ENCODE data around the gene CMYA5. TPM values are rescaled to one million over a fixed set of nuclear protein-coding genes. Genes with fewer than 3 reads are reported as not detected.
"Not testable (repeated sequence)": the region's sequence is repeated elsewhere in the genome, so short reads cannot be mapped to it uniquely, and the experiment has no call there.

CMYA5 gene
- total RNA-seq, 1 experiment from 2014 or later = 0.05 TPM

DNA sequence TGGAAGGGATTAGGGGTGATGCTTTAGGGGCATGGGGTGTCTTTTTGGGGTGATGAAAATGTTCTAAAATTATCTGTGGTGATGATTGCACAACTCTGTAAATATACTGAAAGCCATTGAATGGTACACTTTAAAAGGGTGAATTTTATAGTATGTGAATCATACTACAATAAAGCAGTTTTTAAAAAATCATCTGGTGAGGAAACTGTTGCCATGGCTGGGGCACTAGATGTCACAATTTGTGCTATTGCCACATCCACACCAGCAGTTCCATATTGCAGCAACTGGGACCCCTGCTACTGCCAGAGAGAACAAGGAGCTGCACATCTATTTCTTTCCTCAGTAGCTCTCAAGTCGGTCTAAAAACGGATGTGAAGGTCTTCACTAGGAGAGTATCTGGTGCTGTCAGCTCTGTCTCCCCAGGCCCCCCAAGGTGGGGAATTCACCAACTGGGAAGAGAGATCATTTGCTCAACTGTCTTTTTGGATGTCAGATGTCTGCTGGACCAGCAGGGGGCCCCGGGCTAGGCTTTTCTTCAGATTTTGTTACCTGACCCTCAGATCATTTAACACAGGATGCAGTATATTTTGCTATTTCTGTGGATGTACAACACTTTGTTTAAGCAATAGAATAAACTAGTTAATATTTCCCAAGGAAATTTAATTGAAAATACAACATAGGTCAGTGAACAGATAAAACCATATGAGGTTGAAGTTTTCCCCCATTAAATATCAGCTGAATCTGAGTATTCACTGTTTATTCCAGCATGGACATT lies 13.2 kb downstream of the CMYA5 start:
- peak; percentile 9 for DNase-seq (ENCODE audit: low read depth)

DNA sequence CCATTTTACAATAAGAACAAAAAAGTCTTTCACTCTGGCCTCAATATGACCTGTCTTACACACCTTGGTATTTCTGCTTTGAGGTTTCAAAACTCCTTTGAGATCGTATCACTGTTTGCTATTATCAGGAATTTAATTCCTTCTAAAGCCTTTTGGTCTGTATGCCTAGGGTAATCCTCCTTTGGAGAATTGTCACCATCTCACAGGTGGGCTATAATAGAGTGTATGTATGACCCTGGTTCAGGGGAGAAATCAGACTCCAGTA lies 13.7 kb downstream of the CMYA5 start:
- DNase-seq (ENCODE audit: low read depth) = no peak

DNA sequence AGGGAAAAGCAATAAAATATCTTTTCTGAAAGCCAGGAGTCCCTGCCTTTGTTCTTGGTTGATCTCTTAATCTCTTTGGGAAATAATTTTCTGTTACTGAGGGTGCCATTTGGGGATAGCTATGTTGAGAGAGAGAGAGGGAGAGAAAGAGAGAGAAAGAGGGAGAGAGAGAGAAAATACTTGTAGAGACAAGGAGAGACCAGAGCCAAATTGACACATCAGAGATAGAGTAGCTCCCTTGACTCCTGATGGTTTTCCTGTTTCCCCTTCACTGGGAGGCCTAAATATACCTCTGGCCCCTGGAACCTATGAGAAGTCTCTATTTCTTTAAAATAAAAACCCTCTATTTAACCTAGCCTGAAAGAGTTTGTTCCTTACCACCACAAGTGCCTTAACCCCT lies 14.9 kb downstream of the CMYA5 start:
- DNase-seq (ENCODE audit: low read depth) = no peak

DNA sequence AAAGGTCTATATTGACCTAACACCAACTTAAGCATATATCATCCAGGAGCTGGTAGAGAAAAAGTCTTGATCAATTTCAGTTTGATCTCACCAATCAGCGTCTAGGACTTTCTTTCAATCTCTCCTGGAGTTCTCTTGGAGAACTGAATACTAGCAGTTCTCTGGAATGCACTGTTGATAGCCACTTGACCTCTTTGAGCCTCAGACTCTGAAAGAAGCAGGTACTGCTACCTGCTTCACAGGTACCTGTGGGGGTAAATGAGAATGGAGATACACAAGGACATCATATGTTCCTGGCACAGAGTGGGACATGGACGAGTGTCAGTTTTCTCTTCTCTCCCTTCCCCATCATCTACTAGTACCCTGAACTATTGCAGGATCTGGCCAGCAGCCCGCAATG lies 16.0 kb downstream of the CMYA5 start:
- no peak for DNase-seq (ENCODE audit: low read depth)

DNA sequence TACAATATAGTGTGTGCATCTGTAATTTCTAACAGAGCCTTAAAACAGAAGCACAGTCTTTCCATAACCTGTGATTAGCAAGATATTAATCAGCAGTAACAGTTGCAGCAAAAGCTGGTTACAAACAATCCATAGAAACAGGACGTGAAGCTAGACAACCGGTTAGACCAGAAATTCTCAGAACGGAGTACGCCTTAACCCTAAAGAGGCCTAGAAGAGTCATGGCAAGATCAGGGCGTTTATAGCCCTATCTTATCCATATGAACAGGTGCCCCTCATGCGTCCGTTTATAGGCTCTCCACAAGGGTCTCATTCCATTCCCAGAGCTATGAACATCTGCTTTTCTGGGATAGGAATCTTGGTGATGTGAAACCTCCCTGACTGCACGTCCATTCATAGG lies 16.7 kb downstream of the CMYA5 start:
- not testable (repeated sequence) for DNase-seq (ENCODE audit: low read depth)

DNA sequence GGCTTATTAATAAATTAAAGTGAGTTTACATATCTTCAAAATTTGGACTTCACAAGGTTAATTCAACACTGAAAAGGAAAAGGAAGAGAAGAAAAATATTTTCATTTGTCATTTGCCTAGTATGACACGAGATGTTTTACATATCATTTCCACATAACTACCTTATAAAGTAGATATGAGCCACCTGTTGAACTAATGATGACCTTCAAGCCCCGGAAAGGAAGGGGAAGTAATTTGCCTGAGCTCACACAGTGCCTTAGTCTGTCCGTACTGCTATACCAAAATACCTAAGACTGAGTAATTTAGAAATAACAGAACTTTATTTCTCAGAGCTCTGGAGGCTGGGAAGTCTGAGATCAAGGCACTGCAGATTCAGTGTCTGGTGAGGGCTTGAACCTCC lies 17.9 kb downstream of the CMYA5 start:
- no peak for DNase-seq (ENCODE audit: low read depth)

DNA sequence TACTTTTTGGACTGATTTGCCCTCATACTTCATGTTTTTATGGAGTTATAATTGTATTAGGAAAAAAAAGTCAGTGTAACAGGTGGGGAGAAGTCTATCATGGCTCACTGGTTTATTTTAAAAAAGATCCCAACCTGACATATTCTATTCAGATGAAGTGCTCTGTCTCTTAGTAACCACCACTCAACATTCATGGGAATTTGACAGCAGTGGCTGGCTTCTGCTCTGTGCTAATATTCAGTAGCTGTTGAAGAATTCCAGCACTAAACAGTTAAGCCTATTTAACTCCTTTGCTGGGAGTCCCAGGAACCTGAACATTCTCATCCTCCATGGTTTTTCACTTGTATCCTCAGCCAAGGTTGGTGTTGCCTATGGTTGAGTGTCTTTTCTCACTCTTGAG lies 23.1 kb downstream of the CMYA5 start:
- no peak for DNase-seq (ENCODE audit: low read depth)

DNA sequence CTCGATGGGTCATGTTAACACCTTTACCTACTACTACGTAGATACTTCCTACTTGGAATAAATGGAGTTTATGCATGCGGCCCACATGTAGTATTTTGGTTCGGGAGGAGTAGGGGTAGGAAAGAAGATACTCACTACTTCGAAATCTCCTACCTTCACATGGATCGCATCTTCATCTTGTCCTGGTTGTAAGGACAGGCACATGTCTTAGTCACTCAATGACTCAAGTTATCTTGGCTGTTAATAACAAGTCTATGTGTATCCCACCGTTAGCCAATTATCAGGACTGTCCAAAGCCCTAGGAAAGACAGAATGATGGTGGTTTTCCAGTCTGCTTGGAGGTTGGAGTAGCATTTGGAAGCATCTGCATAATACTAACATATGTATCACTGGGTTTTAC lies 24.1 kb downstream of the CMYA5 start:
- no peak for DNase-seq (ENCODE audit: low read depth)

DNA sequence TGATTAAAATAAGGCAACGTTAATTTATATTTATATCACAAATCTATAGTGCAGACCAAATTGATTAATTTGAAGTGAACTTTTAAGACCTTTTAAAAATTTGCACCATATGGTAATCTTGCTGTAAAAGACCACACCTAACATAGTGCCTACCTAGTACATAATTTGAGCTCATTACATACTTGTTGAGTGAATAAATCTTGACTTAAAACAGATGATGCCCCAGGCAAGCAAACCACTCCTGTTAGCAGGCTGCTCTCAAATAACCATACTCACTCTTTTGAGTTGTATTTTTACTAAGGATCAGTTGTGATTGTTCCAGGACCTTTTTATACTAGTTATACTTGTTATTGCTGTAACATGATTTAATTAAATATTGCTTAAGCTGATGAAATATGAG lies 27.2 kb downstream of the CMYA5 start:
- no peak for DNase-seq (ENCODE audit: low read depth)

DNA sequence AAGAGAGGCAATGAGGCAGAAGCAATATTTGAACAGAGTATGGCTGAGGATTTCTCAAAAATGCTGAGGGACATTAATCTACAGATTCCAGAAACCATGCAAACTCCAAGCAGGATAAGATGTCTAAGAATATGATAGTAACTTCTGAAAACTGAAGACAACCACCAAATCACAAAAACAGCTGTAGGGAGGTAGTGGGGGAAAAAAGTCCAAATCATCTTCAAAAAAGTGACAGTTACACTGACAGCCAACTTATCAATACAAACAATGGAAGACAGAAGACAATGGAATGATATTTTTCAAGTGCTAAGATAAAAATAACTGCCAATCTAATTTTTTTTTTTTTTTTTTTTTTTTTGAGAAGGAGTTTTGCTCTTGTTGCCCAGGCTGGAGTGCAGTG lies 30.5 kb downstream of the CMYA5 start:
- DNase-seq (ENCODE audit: low read depth) = no peak

DNA sequence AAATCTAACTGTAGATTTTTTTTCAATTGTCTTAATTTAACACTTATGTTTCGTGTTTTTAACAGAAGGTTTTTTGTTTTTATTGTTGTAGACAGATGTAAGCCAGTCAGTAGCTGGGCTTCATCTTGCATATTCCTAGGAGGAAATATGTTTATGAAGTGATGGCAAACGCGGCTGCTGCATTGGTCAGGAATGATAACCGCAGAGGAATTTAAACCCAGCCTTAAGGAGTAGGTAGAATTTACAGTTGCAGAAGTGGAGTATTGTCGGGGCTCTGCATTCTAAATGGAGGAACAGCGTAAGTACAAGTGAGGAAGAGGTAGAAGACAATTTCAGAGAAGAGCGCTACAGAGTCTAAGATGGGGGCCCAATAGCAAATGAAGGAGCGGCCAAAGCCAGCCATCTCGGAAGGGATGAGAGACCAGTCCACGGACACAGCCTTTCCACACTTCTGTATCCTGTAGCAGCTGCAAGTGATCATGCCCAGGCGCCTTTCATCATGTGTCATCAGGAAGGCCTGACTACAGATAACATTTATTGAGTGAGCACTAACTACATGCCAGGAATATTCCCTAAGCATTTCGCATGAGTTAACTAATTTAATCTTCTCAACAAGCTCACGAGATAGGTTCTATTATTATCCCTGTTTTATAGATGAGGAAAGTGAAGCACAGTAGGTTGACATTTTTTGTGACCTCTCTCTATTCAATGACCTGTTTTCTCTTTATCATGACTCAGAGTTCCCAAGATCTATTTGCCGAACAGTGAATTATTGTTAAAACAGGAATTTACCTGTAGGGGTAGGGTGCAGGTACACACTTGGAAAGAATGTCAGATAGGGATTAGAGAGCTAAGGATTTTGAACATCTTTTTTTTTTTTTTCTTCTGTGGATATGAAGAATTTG lies 38.1 kb downstream of the CMYA5 start:
- DNase-seq (ENCODE audit: low read depth) = no peak

DNA sequence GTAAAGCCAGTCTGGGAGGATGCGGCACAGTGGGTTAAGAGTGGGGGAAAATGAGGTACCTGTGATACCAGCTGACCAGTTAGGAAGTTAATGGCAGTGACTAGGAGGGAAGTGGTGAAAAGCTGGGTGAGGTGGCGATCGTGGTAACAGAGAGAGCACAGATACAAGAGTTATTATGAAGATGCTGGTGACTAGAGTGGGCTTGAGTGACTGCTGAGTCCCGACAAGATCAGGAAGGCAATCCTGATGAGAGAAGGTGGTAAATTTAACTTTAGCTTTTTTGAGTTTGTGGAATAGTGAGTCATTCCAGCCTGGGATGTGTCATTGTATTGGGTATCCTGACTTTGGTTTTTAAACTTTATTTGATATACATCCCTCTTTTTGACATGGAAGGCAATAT lies 38.8 kb downstream of the CMYA5 start:
- DNase-seq (ENCODE audit: low read depth) = no peak

DNA sequence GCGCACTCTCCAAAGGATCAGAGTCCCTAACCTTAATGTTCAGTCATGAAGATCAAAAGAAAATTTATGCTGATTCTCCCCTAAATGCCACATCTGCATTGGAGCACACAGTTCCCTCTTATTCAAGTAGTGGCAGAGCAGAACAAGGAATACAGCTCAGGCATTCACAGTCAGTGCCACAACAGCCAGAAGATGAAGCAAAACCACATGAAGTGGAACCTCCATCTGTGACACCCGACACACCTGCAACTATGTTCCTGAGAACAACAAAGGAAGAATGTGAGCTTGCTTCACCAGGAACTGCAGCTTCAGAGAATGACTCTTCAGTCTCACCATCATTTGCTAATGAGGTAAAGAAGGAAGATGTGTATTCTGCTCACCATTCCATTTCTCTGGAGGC lies 40.0 kb downstream of the CMYA5 start:
- no peak for DNase-seq (ENCODE audit: low read depth)

DNA sequence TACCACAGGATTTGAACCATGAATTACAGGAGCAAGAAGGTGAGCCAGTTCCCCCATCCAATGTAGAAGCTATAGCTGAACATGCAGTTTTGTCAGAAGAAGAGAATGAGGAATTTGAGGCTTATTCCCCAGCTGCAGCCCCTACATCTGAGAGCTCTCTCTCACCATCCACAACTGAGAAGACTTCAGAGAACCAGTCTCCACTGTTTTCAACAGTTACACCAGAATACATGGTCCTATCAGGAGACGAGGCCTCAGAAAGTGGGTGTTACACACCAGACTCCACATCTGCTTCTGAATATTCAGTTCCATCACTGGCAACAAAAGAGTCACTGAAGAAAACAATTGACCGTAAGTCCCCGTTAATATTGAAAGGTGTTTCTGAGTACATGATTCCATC lies 40.9 kb downstream of the CMYA5 start:
- no peak for DNase-seq (ENCODE audit: low read depth)

DNA sequence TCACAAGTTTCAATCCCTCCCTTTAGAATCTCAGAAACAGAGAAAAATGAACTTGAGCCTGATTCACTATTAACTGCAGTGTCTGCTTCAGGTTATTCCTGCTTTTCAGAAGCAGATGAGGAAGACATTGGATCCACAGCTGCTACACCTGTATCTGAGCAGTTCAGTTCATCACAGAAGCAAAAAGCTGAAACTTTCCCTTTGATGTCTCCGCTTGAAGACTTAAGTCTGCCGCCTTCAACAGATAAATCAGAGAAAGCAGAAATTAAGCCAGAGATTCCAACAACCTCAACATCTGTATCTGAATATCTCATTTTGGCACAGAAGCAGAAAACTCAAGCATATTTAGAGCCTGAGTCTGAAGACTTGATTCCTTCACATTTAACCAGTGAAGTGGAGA lies 42.1 kb downstream of the CMYA5 start:
- no peak for DNase-seq (ENCODE audit: low read depth)

DNA sequence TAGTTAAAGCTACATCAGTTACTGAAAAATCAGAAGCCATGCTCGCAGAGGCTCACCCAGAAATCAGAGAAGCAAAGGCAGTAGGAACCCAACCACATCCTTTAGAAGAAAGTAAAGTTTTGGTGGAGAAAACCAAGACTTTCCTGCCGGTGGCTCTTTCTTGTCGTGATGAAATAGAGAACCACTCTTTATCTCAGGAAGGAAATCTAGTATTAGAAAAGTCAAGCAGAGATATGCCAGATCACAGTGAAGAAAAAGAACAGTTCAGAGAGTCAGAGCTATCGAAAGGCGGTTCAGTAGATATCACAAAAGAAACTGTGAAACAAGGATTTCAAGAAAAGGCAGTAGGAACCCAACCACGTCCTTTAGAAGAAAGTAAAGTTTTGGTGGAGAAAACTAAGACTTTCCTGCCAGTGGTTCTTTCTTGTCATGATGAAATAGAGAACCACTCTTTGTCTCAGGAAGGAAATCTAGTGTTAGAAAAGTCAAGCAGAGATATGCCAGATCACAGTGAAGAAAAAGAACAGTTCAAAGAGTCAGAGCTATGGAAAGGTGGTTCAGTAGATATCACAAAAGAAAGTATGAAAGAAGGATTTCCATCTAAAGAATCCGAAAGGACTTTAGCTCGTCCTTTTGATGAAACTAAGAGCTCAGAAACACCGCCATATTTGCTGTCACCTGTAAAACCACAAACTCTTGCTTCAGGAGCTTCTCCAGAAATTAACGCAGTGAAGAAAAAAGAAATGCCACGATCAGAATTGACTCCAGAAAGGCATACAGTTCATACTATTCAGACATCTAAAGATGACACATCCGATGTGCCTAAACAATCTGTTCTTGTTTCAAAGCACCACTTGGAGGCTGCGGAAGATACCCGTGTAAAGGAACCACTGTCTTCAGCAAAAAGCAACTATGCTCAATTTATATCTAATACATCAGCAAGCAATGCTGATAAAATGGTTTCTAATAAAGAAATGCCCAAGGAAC lies 47.2 kb downstream of the CMYA5 start:
- no peak for DNase-seq (ENCODE audit: low read depth)

DNA sequence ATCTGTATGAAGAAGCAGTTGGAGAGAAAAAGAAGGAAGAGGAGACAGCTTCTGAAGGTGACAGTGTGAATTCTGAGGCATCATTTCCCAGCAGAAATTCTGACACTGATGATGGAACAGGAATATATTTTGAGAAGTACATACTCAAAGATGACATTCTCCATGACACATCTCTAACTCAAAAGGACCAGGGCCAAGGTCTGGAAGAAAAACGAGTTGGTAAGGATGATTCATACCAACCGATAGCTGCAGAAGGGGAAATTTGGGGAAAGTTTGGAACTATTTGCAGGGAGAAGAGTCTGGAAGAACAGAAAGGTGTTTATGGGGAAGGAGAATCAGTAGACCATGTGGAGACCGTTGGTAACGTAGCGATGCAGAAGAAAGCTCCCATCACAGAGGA lies 48.7 kb downstream of the CMYA5 start:
- DNase-seq (ENCODE audit: low read depth) = no peak

DNA sequence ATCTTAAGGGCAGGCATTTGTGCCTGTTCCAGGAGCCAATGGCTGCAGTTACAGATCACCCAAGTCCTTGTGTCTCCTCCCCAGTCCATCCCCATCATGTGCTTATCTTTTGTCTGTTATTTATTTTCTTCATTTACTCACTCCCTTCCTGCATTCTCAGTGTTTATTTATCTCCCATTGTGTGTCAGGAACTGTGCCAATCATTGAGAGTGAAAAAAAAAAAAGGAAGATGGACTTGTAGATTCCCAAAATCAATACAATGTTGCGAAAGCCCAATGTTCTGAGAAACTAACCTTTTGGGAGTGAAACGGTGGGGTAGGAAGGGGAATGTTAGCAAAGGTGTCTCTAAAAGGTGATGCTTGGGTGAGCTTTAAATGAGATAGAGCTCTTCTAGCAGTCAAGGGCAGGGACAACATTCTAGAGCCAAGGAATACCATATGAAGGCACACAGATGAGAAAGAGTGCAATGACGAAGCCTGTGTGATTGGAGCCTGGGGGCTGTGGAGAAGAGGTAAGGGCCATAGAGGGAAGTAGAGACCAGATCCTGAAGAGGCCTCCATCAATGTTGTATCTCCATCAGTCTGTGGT lies 53.0 kb downstream of the CMYA5 start:
- DNase-seq (ENCODE audit: low read depth) = no peak

DNA sequence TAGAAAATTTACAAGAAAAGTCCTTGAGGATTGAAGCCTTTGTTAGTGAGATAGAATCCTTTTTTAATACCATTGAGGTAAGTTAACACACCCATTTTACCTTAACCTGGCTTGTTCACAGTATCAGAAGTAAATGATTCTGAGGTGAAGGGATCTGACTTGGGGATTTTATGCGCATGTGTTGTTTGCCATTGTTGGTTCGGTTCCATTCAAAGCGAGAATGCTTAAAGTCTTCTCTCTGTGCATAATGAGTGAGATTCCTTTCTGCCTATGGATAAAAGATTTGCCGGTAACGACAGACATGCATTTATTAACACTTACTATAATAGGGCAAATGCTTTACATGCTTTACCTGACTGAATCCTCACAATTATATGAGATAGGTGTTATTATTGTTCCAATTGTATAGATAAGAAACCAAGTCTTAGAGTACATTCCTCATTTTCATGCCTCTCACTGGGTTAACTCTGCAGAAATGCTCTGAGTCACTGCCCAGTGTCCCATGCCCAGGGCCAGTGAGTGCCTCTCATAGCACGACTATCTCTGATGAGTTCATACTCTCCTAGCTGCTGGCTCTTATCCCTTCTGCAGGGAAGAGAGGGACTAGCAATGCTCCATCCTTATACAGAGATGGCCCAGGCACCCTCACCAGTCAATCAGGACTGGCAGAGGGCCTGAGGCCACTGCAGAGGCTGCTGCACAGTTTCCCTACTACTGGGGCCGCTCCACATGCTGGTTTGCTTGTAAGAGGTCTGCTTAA lies 54.4 kb downstream of the CMYA5 start:
- DNase-seq (ENCODE audit: low read depth) = no peak

DNA sequence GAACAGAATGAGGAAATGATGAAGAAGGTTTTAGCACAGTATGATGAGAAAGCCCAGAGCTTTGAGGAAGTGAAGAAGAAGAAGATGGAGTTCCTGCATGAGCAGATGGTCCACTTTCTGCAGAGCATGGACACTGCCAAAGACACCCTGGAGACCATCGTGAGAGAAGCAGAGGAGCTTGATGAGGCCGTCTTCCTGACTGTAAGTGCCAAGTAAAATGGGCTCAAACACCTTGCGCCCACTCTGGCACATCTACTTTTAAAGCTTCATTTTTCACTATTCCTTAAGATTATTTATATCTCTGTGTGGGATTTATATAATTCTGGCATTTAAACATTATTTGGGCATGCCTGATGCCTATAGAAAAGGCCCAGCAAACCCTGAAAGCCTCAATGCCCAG lies 55.6 kb downstream of the CMYA5 start:
- no peak for DNase-seq (ENCODE audit: low read depth)

Data from M059J (cell line).